H1 (cell line): ENCODE results near the gene ABI3. TPM values are rescaled to one million over a fixed set of nuclear protein-coding genes. Genes with fewer than 3 reads are reported as not detected.

Experiments used
- BRCA1 ChIP-seq: IDR thresholded peaks from 2 replicates; pipeline ENCODE4 v1.6.1; 2012; ENCODE audit warnings: low read depth, low read length, improper control_type of control experiment
- CREB1 ChIP-seq: IDR thresholded peaks from 2 replicates; pipeline ENCODE4 v1.6.1; 2012; ENCODE audit warnings: inconsistent platforms
- PHF8 ChIP-seq: fragments of 200-600 bp; sonication (generic); conservative IDR thresholded peaks from 2 replicates; pipeline ENCODE4 v1.7.1; 2012; ENCODE audit warnings: low read depth, mild to moderate bottlenecking, inconsistent platforms, low read length, moderate library complexity
- SRF ChIP-seq: IDR thresholded peaks from 2 replicates; pipeline ENCODE4 v1.6.1; 2011; ENCODE audit warnings: mild to moderate bottlenecking, low read depth, low read length, moderate library complexity
- TAF1 ChIP-seq: IDR thresholded peaks from 2 replicates; pipeline ENCODE4 v1.6.1; 2011; ENCODE audit warnings: mild to moderate bottlenecking, low read depth, low read length
- polyA plus RNA-seq, 7 experiments: library from polyadenylated mRNA; depleted of rRNA in 3 of 7; stranded (reverse) in 5 of 7; unstranded in 2 of 7; fragments of >200 nt in 5 of 7; fragments of 200-250 nt in 2 of 7; gene quantifications; 1 replicate in 5 of 7; 2 replicates in 1 of 7; 4 replicates in 1 of 7; pipeline versions ENCODE4 v1.2.1 to v1.2.3, GENCODE V29; 2011 to 2013; ENCODE audit warnings: missing spikeins in 2 of 7, mixed read lengths in 2 of 7
- total RNA-seq: library from RNA; stranded (reverse); fragmentation: NEBNext Ultra II Directional; extraction: Animal tissue kit (Norgen Biotek cat#: 25700); gene quantifications from 2 replicates; pipeline ENCODE4 v1.2.1, GENCODE V29; 2021

ABI3 gene
- total and polyA plus RNA-seq, 2 of the 8 experiments (the other 6 are each of a cell fraction or from before 2014, with no cell fraction given), result 1.3 to 2.5 TPM

DNA sequence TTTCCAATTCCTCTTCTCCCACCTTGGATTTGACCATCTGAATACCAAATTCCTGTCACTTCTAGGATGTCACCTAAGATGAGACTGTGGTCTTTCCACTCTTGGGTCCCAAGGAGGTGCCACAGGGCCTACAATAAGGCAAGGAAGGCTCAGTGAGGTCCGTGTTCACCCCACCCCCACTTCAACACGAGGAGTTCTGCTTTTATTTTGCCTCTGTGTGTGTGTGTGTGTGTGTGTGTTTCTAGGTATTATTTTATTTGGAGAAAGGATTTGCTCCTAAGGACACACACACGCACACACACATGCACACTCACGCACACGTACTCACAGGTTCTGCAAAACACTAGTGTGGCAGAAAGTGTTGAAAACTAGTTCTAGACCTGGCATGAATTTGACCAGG is 44.6 kb downstream of the ABI3 start (continued):
- no peak for TF ChIP-seq SRF
- no peak for TF ChIP-seq BRCA1
- TF ChIP-seq TAF1, result no peak
- TF ChIP-seq CREB1, result no peak
- no peak for TF ChIP-seq PHF8
- TF ChIP-seq, all 59 proteins: peak for 0
